Measurements from ENCODE around the gene RICTOR. TPM values are rescaled to one million over a fixed set of nuclear protein-coding genes. Genes with fewer than 3 reads are reported as not detected.
A peak's percentile ranks its signal among the peaks of the same experiment; 100 is the strongest.

RICTOR gene
- polyA plus RNA-seq, 1 experiment: 6.3 TPM

GRCh38 chr5:39113354-39113953 lies 39.3 kb upstream of the RICTOR start:
- H3K36me3 ChIP-seq (ENCODE audit: control insufficient read depth, insufficient read depth, low read length): no peaks in the 10 kb centered on the region
- no peak overlapping the region for H3K4me3 ChIP-seq (ENCODE audit: low read depth, low read length)
- DNase-seq (ENCODE audit: low read depth): no peak
- H3K27me3 ChIP-seq (ENCODE audit: control insufficient read depth, insufficient read depth, low read length): no peaks in the 10 kb centered on the region
- ChIA-PET CTCF (interaction anchor here (0.7 kb wide), 1 partner anchor 10 kb away, joined by 3 read pairs; no protein-coding TSS in a partner anchor), POLR2A (no interaction called here)
- TF ChIP-seq, protein P1, sequence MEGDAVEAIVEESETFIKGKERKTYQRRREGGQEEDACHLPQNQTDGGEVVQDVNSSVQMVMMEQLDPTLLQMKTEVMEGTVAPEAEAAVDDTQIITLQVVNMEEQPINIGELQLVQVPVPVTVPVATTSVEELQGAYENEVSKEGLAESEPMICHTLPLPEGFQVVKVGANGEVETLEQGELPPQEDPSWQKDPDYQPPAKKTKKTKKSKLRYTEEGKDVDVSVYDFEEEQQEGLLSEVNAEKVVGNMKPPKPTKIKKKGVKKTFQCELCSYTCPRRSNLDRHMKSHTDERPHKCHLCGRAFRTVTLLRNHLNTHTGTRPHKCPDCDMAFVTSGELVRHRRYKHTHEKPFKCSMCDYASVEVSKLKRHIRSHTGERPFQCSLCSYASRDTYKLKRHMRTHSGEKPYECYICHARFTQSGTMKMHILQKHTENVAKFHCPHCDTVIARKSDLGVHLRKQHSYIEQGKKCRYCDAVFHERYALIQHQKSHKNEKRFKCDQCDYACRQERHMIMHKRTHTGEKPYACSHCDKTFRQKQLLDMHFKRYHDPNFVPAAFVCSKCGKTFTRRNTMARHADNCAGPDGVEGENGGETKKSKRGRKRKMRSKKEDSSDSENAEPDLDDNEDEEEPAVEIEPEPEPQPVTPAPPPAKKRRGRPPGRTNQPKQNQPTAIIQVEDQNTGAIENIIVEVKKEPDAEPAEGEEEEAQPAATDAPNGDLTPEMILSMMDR (IDR thresholded peaks at IDR 0.05; ENCODE audit: insufficient read depth, low read depth, low read length): no peak

- Histone ChIP-seq H3K36me3 (ENCODE audit: control insufficient read depth, insufficient read depth, low read length) (no peaks in the 10 kb centered on the region), H3K27me3 (ENCODE audit: control insufficient read depth, insufficient read depth, low read length) (no peaks in the 10 kb centered on the region), H3K4me3 (ENCODE audit: low read depth, low read length) (no peak overlapping the region)
- ChIA-PET CTCF (no interaction called here), POLR2A (no interaction called here)
- TF ChIP-seq, protein P1 (IDR thresholded peaks at IDR 0.05; ENCODE audit: insufficient read depth, low read depth, low read length): no peak
- no peak for DNase-seq (ENCODE audit: low read depth)
Measured at GRCh38 chr5:39109606-39110005, 35.4 kb upstream of the RICTOR start.

DNA sequence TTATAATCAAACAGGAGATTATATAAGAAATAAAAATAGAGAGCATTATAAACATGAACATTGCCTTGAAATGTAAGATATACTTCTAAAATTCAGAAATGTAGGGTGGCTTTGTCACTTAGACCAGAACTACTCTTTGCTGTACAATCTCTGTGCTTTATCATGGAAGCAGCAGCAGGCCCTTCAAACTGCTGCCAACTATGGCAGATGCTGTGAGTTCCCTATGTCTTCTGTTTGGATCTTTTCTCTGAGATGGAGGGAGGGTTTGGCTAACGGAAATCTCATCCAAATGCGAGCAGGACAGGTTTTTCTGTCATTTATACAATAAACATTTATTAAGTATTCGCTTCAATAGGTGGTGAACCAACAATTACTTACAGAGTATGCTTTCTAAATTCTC lies 34.8 kb upstream of the RICTOR start:
- H3K27me3 ChIP-seq (ENCODE audit: control insufficient read depth, insufficient read depth, low read length): no peaks in the 10 kb centered on the region
- H3K4me3 ChIP-seq (ENCODE audit: low read depth, low read length): no peak overlapping the region
- TF ChIP-seq, protein P1 (IDR thresholded peaks at IDR 0.05; ENCODE audit: insufficient read depth, low read depth, low read length): no peak
- CTCF ChIA-PET: no interaction called here
- no peaks in the 10 kb centered on the region for H3K36me3 ChIP-seq (ENCODE audit: control insufficient read depth, insufficient read depth, low read length)
- DNase-seq (ENCODE audit: low read depth): no peak
- POLR2A ChIA-PET: no interaction called here

- Histone ChIP-seq H3K27me3 (ENCODE audit: control insufficient read depth, insufficient read depth, low read length) (no peaks in the 10 kb centered on the region), H3K36me3 (ENCODE audit: control insufficient read depth, insufficient read depth, low read length) (no peaks in the 10 kb centered on the region), H3K4me3 (ENCODE audit: low read depth, low read length) (no peak overlapping the region)
- CTCF ChIA-PET: no interaction called here
- DNase-seq (ENCODE audit: low read depth): no peak
- POLR2A ChIA-PET: no interaction called here
- TF ChIP-seq, protein P1 (IDR thresholded peaks at IDR 0.05; ENCODE audit: insufficient read depth, low read depth, low read length): no peak
Measured at GRCh38 chr5:39107350-39107749, 33.2 kb upstream of the RICTOR start.

DNA sequence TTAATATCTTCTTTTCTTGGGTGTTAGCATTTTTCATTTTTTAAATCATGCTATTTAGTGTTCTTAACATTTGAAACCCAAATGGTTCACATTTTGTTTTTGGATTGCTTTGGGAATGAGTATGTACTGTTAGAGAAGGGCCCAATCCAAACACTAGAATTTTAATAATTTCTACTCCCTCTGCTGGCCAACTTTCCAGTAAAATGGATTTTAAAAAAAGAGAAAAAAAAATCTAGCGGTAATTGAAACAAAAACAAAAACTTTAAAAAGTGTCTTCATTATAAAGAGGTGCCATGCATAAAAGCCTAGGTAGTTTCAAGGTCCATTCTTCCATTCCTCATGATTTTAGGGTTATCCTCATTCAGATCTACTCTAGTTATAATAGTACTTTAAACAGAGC lies 32.1 kb upstream of the RICTOR start:
- CTCF ChIA-PET: interaction anchor here (0.7 kb wide), 1 partner anchor 31 kb away, joined by 3 read pairs; no protein-coding TSS in a partner anchor
- H3K27me3 ChIP-seq (ENCODE audit: control insufficient read depth, insufficient read depth, low read length): no peaks in the 10 kb centered on the region
- no peak overlapping the region for H3K4me3 ChIP-seq (ENCODE audit: low read depth, low read length)
- no peaks in the 10 kb centered on the region for H3K36me3 ChIP-seq (ENCODE audit: control insufficient read depth, insufficient read depth, low read length)
- no peak for DNase-seq (ENCODE audit: low read depth)
- TF ChIP-seq, protein P1 (IDR thresholded peaks at IDR 0.05; ENCODE audit: insufficient read depth, low read depth, low read length): peak; percentile 36; the same call in 1 of the 2 replicates
- POLR2A ChIA-PET: no interaction called here

All from BJ (cell line).